Measurements from ENCODE around the gene GMDS. TPM values are rescaled to one million over a fixed set of nuclear protein-coding genes. Genes with fewer than 3 reads are reported as not detected.

GMDS gene
- total RNA-seq, 3 donors from 2014 or later (not counting 1 experiment from before 2014, with no cell fraction given), result 23.6 to 31.0 (median 26.4) TPM

GRCh38 chr6:2182251-2182650 lies 63.2 kb downstream of the GMDS start:
- Mint-ChIP-seq H3K27ac (no peak overlapping the region), H3K4me3 (no peak overlapping the region), H3K36me3 (peaks cover 10% of the 10 kb centered on the region), H3K9me3 (peaks cover 2 to 9% of the 10 kb centered on the region in 2 donors), H3K27me3 (ENCODE audit: low read depth in 2 of 2) (no peaks in the 10 kb centered on the region), H3K4me1 (peaks cover 10 to 21% of the 10 kb centered on the region in 2 donors)
- ATAC-seq, result no peak
- Histone ChIP-seq H3K4me1 (ENCODE audit: control insufficient read depth, insufficient read depth, low read length) (no peaks in the 10 kb centered on the region), H3K27ac (ENCODE audit: low read length) (no peak overlapping the region), H3K9me3 (ENCODE audit: control insufficient read depth, insufficient read depth, low read length) (peaks cover 6% of the 10 kb centered on the region), H3K27me3 (ENCODE audit: control insufficient read depth, insufficient read depth, low read length) (no peaks in the 10 kb centered on the region), H3K4me3 (ENCODE audit: low read length) (no peak overlapping the region), H3K36me3 (ENCODE audit: control insufficient read depth, insufficient read depth, low read length) (no peaks in the 10 kb centered on the region)
- intact Hi-C loops (cut with micrococcal nuclease), result no loop called here
- 92% methylated on average over 1 of the region's 1 CpG for WGBS (ENCODE audit: insufficient coverage)
- TF ChIP-seq CTCF (IDR thresholded peaks at IDR 0.05), result no peak
- DNase-seq, result no peak

DNA sequence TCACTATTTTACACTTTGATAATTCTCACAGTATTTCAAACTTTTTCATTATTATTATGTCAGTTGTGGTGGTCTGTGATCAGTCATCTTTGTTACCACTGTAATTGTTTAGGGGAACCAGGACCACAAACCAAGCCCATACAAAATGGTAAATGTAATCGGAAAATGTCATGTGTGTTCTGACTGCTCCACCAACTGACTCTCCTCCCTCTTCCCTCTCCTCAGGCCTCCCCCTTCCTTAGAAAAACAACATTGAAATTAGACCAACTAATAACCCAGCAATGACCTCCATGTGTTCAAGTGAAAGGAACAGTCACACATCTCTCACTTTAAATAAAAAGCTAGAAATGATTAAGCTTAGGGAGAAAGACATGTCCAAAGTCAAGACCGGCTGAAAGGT lies 63.8 kb downstream of the GMDS start:
- H3K9me3 ChIP-seq (ENCODE audit: control insufficient read depth, insufficient read depth, low read length), result peaks cover 6% of the 10 kb centered on the region
- no peak overlapping the region for H3K4me3 Mint-ChIP-seq
- WGBS (ENCODE audit: insufficient coverage), result 75% methylated on average over 2 of the region's 2 CpGs

GRCh38 chr6:2179950-2180349 lies 65.5 kb downstream of the GMDS start:
- H3K4me3 ChIP-seq (ENCODE audit: low read length), result no peak overlapping the region
- H3K27me3 ChIP-seq (ENCODE audit: control insufficient read depth, insufficient read depth, low read length), result no peaks in the 10 kb centered on the region
- Mint-ChIP-seq H3K27me3 (ENCODE audit: low read depth in 2 of 2) (no peaks in the 10 kb centered on the region), H3K27ac (no peak overlapping the region), H3K9me3 (peaks cover 2 to 9% of the 10 kb centered on the region in 2 donors), H3K4me3 (no peak overlapping the region), H3K36me3 (peaks cover 11% of the 10 kb centered on the region), H3K4me1 (peaks cover 10 to 31% of the 10 kb centered on the region in 2 donors)
- peaks cover 6% of the 10 kb centered on the region for H3K9me3 ChIP-seq (ENCODE audit: control insufficient read depth, insufficient read depth, low read length)
- ATAC-seq (no peak), DNase-seq (no peak)
- TF ChIP-seq CTCF (IDR thresholded peaks at IDR 0.05), result no peak
- H3K27ac ChIP-seq (ENCODE audit: low read length), result no peak overlapping the region
- intact Hi-C loops (cut with micrococcal nuclease), result no loop called here
- no peaks in the 10 kb centered on the region for H3K4me1 ChIP-seq (ENCODE audit: control insufficient read depth, insufficient read depth, low read length)
- H3K36me3 ChIP-seq (ENCODE audit: control insufficient read depth, insufficient read depth, low read length), result no peaks in the 10 kb centered on the region

More for the DNA sequence above, 63.8 kb downstream of the GMDS start:
- Mint-ChIP-seq H3K27me3 (ENCODE audit: low read depth in 2 of 2) (no peaks in the 10 kb centered on the region), H3K36me3 (peaks cover 11% of the 10 kb centered on the region), H3K9me3 (peaks cover 2 to 9% of the 10 kb centered on the region in 2 donors), H3K4me1 (peaks cover 10 to 26% of the 10 kb centered on the region in 2 donors), H3K27ac (no peak overlapping the region)
- ATAC-seq (no peak), DNase-seq (no peak)
- no peaks in the 10 kb centered on the region for H3K36me3 ChIP-seq (ENCODE audit: control insufficient read depth, insufficient read depth, low read length)
- H3K27me3 ChIP-seq (ENCODE audit: control insufficient read depth, insufficient read depth, low read length), result no peaks in the 10 kb centered on the region
- no peak overlapping the region for H3K4me3 ChIP-seq (ENCODE audit: low read length)
- intact Hi-C loops (cut with micrococcal nuclease), result no loop called here
- no peak for TF ChIP-seq CTCF (IDR thresholded peaks at IDR 0.05)
- H3K27ac ChIP-seq (ENCODE audit: low read length), result no peak overlapping the region
- H3K4me1 ChIP-seq (ENCODE audit: control insufficient read depth, insufficient read depth, low read length), result no peaks in the 10 kb centered on the region

DNA sequence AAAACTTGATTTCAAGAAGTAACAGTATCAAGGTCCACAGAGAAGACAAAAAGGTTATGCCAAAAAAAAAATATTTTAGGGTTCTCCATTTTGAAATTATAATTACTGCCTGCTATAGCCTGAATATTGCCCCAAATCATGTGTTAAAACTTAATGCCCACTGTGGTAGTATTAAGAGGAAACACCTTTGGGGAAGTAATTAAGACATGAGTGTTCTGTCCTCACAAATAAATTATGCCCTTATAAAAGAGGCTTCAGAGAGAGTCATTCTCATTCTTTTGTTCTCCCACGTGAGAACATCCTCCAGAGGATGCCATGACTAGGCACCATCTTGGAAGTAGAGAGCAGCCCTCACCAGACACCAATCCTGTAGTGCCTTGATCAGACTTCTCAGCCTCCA lies 66.2 kb downstream of the GMDS start:
- peaks cover 9 to 28% of the 10 kb centered on the region in 2 donors for H3K4me1 Mint-ChIP-seq
- Histone ChIP-seq H3K36me3 (ENCODE audit: control insufficient read depth, insufficient read depth, low read length) (no peaks in the 10 kb centered on the region), H3K4me3 (ENCODE audit: low read length) (no peak overlapping the region), H3K27me3 (ENCODE audit: control insufficient read depth, insufficient read depth, low read length) (no peaks in the 10 kb centered on the region), H3K4me1 (ENCODE audit: control insufficient read depth, insufficient read depth, low read length) (no peaks in the 10 kb centered on the region), H3K9me3 (ENCODE audit: control insufficient read depth, insufficient read depth, low read length) (peaks cover 6% of the 10 kb centered on the region), H3K27ac (ENCODE audit: low read length) (no peak overlapping the region)
- WGBS (ENCODE audit: insufficient coverage), result 44% methylated on average over 1 of the region's 1 CpG
- H3K27me3 Mint-ChIP-seq (ENCODE audit: low read depth in 2 of 2), result no peaks in the 10 kb centered on the region
- no peak for ATAC-seq
- intact Hi-C loops (cut with micrococcal nuclease), result no loop called here
- H3K36me3 Mint-ChIP-seq, result peaks cover 11% of the 10 kb centered on the region
- H3K27ac Mint-ChIP-seq, result no peak overlapping the region
- no peak for TF ChIP-seq CTCF (IDR thresholded peaks at IDR 0.05)
- H3K9me3 Mint-ChIP-seq, result peaks cover 2 to 9% of the 10 kb centered on the region in 2 donors
- no peak overlapping the region for H3K4me3 Mint-ChIP-seq
- DNase-seq, result no peak
